ENCODE measurements around the gene PTPRN2.
"Not testable (repeated sequence)": the region's sequence is repeated elsewhere in the genome, so short reads cannot be mapped to it uniquely, and the experiment has no call there.

Gene PTPRN2

GRCh38 chr7:158244430-158244829, 343.2 kb downstream of the PTPRN2 start:
- no peak for DNase-seq

- no peak for DNase-seq
Observed at GRCh38 chr7:158241919-158242318, 345.7 kb downstream of the PTPRN2 start.

- no peak for DNase-seq
Observed at GRCh38 chr7:158240801-158241200, 346.8 kb downstream of the PTPRN2 start.

GRCh38 chr7:158239290-158239981, 348.2 kb downstream of the PTPRN2 start:
- no peak for DNase-seq

GRCh38 chr7:158238616-158239289, 348.9 kb downstream of the PTPRN2 start:
- DNase-seq: no peak

- DNase-seq: no peak
Observed at GRCh38 chr7:158237672-158238335, 349.8 kb downstream of the PTPRN2 start.

GRCh38 chr7:158236400-158236799, 351.2 kb downstream of the PTPRN2 start:
- DNase-seq: no peak

GRCh38 chr7:158235862-158236261, 351.8 kb downstream of the PTPRN2 start:
- no peak for DNase-seq

- no peak for DNase-seq
Observed at GRCh38 chr7:158229945-158230344, 357.7 kb downstream of the PTPRN2 start.

- no peak for DNase-seq
Observed at GRCh38 chr7:158228986-158229385, 358.6 kb downstream of the PTPRN2 start.

GRCh38 chr7:158228131-158228530, 359.5 kb downstream of the PTPRN2 start:
- DNase-seq: no peak

- DNase-seq: no peak
Observed at GRCh38 chr7:158227258-158227984, 360.2 kb downstream of the PTPRN2 start.

GRCh38 chr7:158216198-158216597, 371.4 kb downstream of the PTPRN2 start:
- no peak for DNase-seq

- no peak for DNase-seq
Observed at GRCh38 chr7:158209435-158209834, 378.2 kb downstream of the PTPRN2 start.

GRCh38 chr7:158206341-158206740, 381.3 kb downstream of the PTPRN2 start:
- no peak for DNase-seq

GRCh38 chr7:158204453-158204852, 383.2 kb downstream of the PTPRN2 start:
- DNase-seq: no peak

- DNase-seq: not testable (repeated sequence)
Observed at GRCh38 chr7:158203948-158204347, 383.7 kb downstream of the PTPRN2 start.

- no peak for DNase-seq
Observed at GRCh38 chr7:158194365-158194900, 393.2 kb downstream of the PTPRN2 start.

- no peak for DNase-seq
Observed at GRCh38 chr7:158193446-158193845, 394.2 kb downstream of the PTPRN2 start.

- no peak for DNase-seq
Observed at GRCh38 chr7:158192956-158193355, 394.7 kb downstream of the PTPRN2 start.

- DNase-seq: no peak
Observed at GRCh38 chr7:158192184-158192835, 395.3 kb downstream of the PTPRN2 start.

GRCh38 chr7:158191671-158192070, 396.0 kb downstream of the PTPRN2 start:
- no peak for DNase-seq

- no peak for DNase-seq
Observed at GRCh38 chr7:158190756-158191155, 396.9 kb downstream of the PTPRN2 start.
